Natural killer cell (primary cell): ENCODE results near the gene NOS1. TPM values are rescaled to one million over a fixed set of nuclear protein-coding genes. Genes with fewer than 3 reads are reported as not detected.

ENCODE experiments used
- ATAC-seq, 3 donors: fragments of 150-1000 bp in 2 of 3; fragments of 200-7000 bp in 1 of 3; cut with Tn5 transposase; 1 replicate in 1 of 3; 2 replicates in 2 of 3; pipeline ENCODE4 v1.10.0; 2021; ENCODE audit warnings: mild to moderate bottlenecking in 2 of 3, moderate library complexity in 2 of 3
- DNase-seq, 2 donors: peaks; one replicate each; pipeline versions ENCODE4 v3.0.0 to v3.0.0-alpha.2; 2013 to 2021; ENCODE audit warnings: mixed read lengths in 1 of 2
- H3K27ac ChIP-seq: one replicate; pipeline ENCODE4 v1.5.1; 2013; ENCODE audit warnings: mild to moderate bottlenecking, low read length
- H3K27me3 ChIP-seq: one replicate; pipeline ENCODE4 v1.6.1; 2013; ENCODE audit warnings: low read length; ENCODE audit not compliant: control insufficient read depth, insufficient read depth
- H3K36me3 ChIP-seq: one replicate; pipeline ENCODE4 v1.6.1; 2013; ENCODE audit warnings: low read length; ENCODE audit not compliant: control insufficient read depth, insufficient read depth
- H3K4me1 ChIP-seq: one replicate; pipeline ENCODE4 v1.6.1; 2013; ENCODE audit warnings: low read length; ENCODE audit not compliant: control insufficient read depth, insufficient read depth
- H3K4me3 ChIP-seq: one replicate; pipeline ENCODE4 v1.5.1; 2013; ENCODE audit warnings: low read length
- H3K9me3 ChIP-seq: one replicate; pipeline ENCODE4 v1.6.1; 2013; ENCODE audit warnings: low read length; ENCODE audit not compliant: control insufficient read depth, insufficient read depth
- H3K27ac Mint-ChIP-seq, 2 donors: one replicate each; pipeline ENCODE4 v1.8.0; 2022; ENCODE audit warnings: mild to moderate bottlenecking in 2 of 2, mixed read lengths in 2 of 2, moderate library complexity in 1 of 2
- H3K27me3 Mint-ChIP-seq, 2 donors: one replicate each; pipeline ENCODE4 v1.8.0; 2022; ENCODE audit warnings: low read depth in 2 of 2, mixed read lengths in 2 of 2
- H3K36me3 Mint-ChIP-seq: one replicate; pipeline ENCODE4 v1.8.0; 2022; ENCODE audit warnings: mixed read lengths
- H3K4me1 Mint-ChIP-seq, 2 donors: one replicate each; pipeline ENCODE4 v1.8.0; 2022; ENCODE audit warnings: mixed read lengths in 2 of 2
- H3K4me3 Mint-ChIP-seq: one replicate; pipeline ENCODE4 v1.8.0; 2022; ENCODE audit warnings: mild to moderate bottlenecking, moderate library complexity, mixed read lengths
- H3K9me3 Mint-ChIP-seq, 2 donors: one replicate each; pipeline ENCODE4 v1.8.0; 2022; ENCODE audit warnings: mixed read lengths in 2 of 2
- CTCF ChIP-seq: fragments of 200-600 bp; IDR thresholded peaks from one replicate; pipeline ENCODE4 v1.8.0; 2022; ENCODE audit warnings: antibody characterized with exemption
- WGBS: methylation state at CpG from one replicate; pipeline ENCODE4 v1.1.7; 2013; ENCODE audit warnings: missing lambda C conversion rate; ENCODE audit not compliant: insufficient coverage; 5-methylcytosine and 5-hydroxymethylcytosine counted together
- intact Hi-C: fragments of 100-400 bp; cut with micrococcal nuclease; formaldehyde crosslinking; loops from one replicate; pipeline ENCODE4 v1.14.2; 2022
- total RNA-seq, 4 donors: library from RNA; stranded (reverse); fragments of 120-200 nt in 1 of 4; gene quantifications; one replicate each; pipeline versions ENCODE4 v1.2.3 to v1.2.4, GENCODE V29; 2013 to 2022

Gene NOS1
- total RNA-seq, 3 donors from 2014 or later (not counting 1 experiment from before 2014, with no cell fraction given) = not detected

- Histone ChIP-seq H3K36me3 (no peaks in the 10 kb centered on the region), H3K9me3 (no peaks in the 10 kb centered on the region), H3K27ac (no peak overlapping the region), H3K27me3 (no peaks in the 10 kb centered on the region), H3K4me3 (no peak overlapping the region), H3K4me1 (no peaks in the 10 kb centered on the region)
- Mint-ChIP-seq H3K36me3 (no peaks in the 10 kb centered on the region), H3K27ac (no peak overlapping the region), H3K4me1 (no peaks in the 10 kb centered on the region), H3K9me3 (no peaks in the 10 kb centered on the region), H3K4me3 (no peak overlapping the region), H3K27me3 (peaks cover 13 to 28% of the 10 kb centered on the region in 2 donors)
- no peak for TF ChIP-seq CTCF
- DNase-seq = no peak
- no peak for ATAC-seq
- intact Hi-C loops = no loop called here
- 77% methylated on average over 8 of the region's 8 CpGs for WGBS
Observed at GRCh38 chr12:117329756-117330155, 31.7 kb downstream of the NOS1 start.

- Mint-ChIP-seq H3K9me3 (no peaks in the 10 kb centered on the region), H3K36me3 (no peaks in the 10 kb centered on the region), H3K4me3 (no peak overlapping the region), H3K27ac (no peak overlapping the region), H3K27me3 (peaks cover 6 to 17% of the 10 kb centered on the region in 2 donors), H3K4me1 (no peaks in the 10 kb centered on the region)
- TF ChIP-seq CTCF = no peak
- Histone ChIP-seq H3K27ac (no peak overlapping the region), H3K27me3 (no peaks in the 10 kb centered on the region), H3K36me3 (no peaks in the 10 kb centered on the region), H3K4me1 (no peaks in the 10 kb centered on the region), H3K4me3 (no peak overlapping the region), H3K9me3 (no peaks in the 10 kb centered on the region)
- intact Hi-C loops = no loop called here
- DNase-seq = no peak
- no peak for ATAC-seq
- 82% methylated on average over 13 of the region's 13 CpGs for WGBS
Observed at GRCh38 chr12:117328556-117329100, 32.8 kb downstream of the NOS1 start.

- Histone ChIP-seq H3K27me3 (no peaks in the 10 kb centered on the region), H3K36me3 (no peaks in the 10 kb centered on the region), H3K4me3 (no peak overlapping the region), H3K27ac (no peak overlapping the region), H3K4me1 (no peaks in the 10 kb centered on the region), H3K9me3 (no peaks in the 10 kb centered on the region)
- DNase-seq (no peak), ATAC-seq (no peak)
- no peaks in the 10 kb centered on the region for H3K36me3 Mint-ChIP-seq
- H3K4me3 Mint-ChIP-seq = no peak overlapping the region
- no peak overlapping the region for H3K27ac Mint-ChIP-seq
- TF ChIP-seq CTCF = no peak
- intact Hi-C loops = no loop called here
- no peaks in the 10 kb centered on the region for H3K27me3 Mint-ChIP-seq
- no peaks in the 10 kb centered on the region for H3K4me1 Mint-ChIP-seq
- no peaks in the 10 kb centered on the region for H3K9me3 Mint-ChIP-seq
- 54% methylated on average over 1 of the region's 1 CpG for WGBS
Observed at GRCh38 chr12:117322428-117322827, 39.0 kb downstream of the NOS1 start.

- no peaks in the 10 kb centered on the region for H3K9me3 Mint-ChIP-seq
- no peak overlapping the region for H3K4me3 Mint-ChIP-seq
- DNase-seq = no peak
- intact Hi-C loops = no loop called here
- no peak for ATAC-seq
- H3K4me3 ChIP-seq = no peak overlapping the region
- no peaks in the 10 kb centered on the region for H3K27me3 Mint-ChIP-seq
- no peak overlapping the region for H3K27ac Mint-ChIP-seq
- WGBS = 77% methylated on average over 4 of the region's 4 CpGs
- no peaks in the 10 kb centered on the region for H3K4me1 ChIP-seq
- no peaks in the 10 kb centered on the region for H3K4me1 Mint-ChIP-seq
- H3K36me3 Mint-ChIP-seq = no peaks in the 10 kb centered on the region
- H3K9me3 ChIP-seq = no peaks in the 10 kb centered on the region
- H3K27ac ChIP-seq = no peak overlapping the region
- H3K36me3 ChIP-seq = no peaks in the 10 kb centered on the region
- TF ChIP-seq CTCF = no peak
- no peaks in the 10 kb centered on the region for H3K27me3 ChIP-seq
Observed at GRCh38 chr12:117321572-117321971, 39.9 kb downstream of the NOS1 start.
